Brain microvascular endothelial cell (primary cell): ENCODE data around the gene ARMC12.
"Not testable (repeated sequence)": the region's sequence is repeated elsewhere in the genome, so short reads cannot be mapped to it uniquely, and the experiment has no call there.

Experiments
- DNase-seq: peaks from one replicate; pipeline ENCODE4 v3.0.0-alpha.2; 2020
- H3K27ac ChIP-seq: fragments of 250-450 bp; sonication (Bioruptor Pico); 2 replicates; pipeline ENCODE4 v1.5.1; 2020; ENCODE audit warnings: mild to moderate bottlenecking, moderate library complexity
- H3K27me3 ChIP-seq: fragments of 250-450 bp; sonication (Bioruptor Pico); replicated peaks from 2 replicates; pipeline ENCODE4 v1.5.1; 2020; ENCODE audit warnings: mild to moderate bottlenecking
- H3K36me3 ChIP-seq: fragments of 250-450 bp; sonication (Bioruptor Pico); replicated peaks from 2 replicates; pipeline ENCODE4 v1.5.1; 2020; ENCODE audit warnings: mild to moderate bottlenecking
- H3K4me3 ChIP-seq: 2 replicates; pipeline ENCODE4 v1.5.1; 2011; ENCODE audit warnings: low read depth, mild to moderate bottlenecking, control low read depth, low read length, moderate library complexity
- in situ Hi-C: cut with HindIII; loops from 2 replicates; pipeline ENCODE4 v1.10.0; 2017; ENCODE audit warnings: low sequenced_read_pairs, low pct_ligation_motif_present
- TF ChIP-seq, protein P1 (sequence below): IDR thresholded peaks from 2 replicates; pipeline ENCODE4 v1.5.1; 2011; ENCODE audit warnings: low read depth, mild to moderate bottlenecking, moderate library complexity, low read length, control low read depth, inconsistent platforms; ENCODE audit errors: missing control alignments

ARMC12 gene

DNA sequence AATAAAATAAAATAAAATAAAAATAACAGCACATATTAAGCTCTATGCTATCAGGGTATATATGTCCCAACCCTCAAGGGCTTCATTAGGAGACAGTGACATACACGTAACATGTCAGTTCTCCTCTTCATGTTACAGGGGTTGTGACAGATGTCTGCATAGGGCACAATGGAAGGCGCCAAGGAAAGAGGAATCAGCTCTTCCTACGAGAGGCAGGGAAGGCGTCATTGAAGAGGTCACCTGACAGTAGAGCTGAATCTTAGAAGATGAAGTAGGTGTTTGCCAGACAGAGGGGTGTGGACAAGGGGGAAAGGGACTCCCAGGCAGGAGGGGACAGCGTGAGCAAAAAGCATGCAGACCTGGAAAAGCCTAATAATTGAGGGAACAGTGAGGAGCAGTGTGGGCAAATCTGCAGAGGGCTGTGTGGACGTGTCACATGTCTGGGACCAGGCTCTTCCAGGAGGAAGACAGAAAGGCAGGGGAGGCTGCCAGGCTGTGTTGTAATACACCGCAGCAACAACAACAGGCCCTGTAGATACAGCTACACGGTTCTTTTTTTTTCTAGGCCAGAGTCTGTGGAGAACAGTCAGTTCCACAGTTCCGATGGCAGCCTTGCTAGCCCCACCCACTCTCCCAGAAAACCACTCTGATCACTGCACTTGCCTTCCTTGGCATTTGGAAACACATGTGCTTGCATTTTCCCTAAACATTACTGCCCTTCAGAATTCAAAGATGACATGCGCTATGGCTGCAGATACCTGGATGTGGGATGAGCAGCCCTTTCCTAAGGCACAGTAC is 45.6 kb upstream of the ARMC12 start:
- in situ Hi-C loops = no loop called here
- DNase-seq = peak; percentile 13
- Histone ChIP-seq H3K4me3 (no peak overlapping the region), H3K27me3 (no peaks in the 10 kb centered on the region), H3K27ac (no peak overlapping the region), H3K36me3 (no peaks in the 10 kb centered on the region)
- TF ChIP-seq, protein P1, sequence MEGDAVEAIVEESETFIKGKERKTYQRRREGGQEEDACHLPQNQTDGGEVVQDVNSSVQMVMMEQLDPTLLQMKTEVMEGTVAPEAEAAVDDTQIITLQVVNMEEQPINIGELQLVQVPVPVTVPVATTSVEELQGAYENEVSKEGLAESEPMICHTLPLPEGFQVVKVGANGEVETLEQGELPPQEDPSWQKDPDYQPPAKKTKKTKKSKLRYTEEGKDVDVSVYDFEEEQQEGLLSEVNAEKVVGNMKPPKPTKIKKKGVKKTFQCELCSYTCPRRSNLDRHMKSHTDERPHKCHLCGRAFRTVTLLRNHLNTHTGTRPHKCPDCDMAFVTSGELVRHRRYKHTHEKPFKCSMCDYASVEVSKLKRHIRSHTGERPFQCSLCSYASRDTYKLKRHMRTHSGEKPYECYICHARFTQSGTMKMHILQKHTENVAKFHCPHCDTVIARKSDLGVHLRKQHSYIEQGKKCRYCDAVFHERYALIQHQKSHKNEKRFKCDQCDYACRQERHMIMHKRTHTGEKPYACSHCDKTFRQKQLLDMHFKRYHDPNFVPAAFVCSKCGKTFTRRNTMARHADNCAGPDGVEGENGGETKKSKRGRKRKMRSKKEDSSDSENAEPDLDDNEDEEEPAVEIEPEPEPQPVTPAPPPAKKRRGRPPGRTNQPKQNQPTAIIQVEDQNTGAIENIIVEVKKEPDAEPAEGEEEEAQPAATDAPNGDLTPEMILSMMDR = no peak

DNA sequence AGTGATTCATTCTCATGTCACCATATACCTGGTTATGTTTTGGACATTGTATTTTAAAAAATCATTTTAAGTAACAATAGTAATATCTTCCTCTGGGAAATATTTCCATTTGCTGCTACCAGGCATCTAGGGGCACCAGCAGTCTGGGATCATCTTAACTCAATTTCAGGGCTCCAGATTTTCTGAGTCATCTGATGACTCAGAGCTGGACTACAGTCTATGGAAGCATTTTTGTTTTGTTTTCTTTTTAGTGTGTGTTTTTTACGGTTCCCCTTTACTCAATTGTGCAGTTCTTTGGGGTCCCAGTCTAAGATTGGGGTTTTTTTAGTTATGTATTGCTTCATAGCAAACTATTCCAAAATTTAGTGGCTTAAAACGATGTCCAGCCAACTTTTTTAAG is 42.4 kb upstream of the ARMC12 start:
- peak; percentile 57 for DNase-seq
- no peaks in the 10 kb centered on the region for H3K27me3 ChIP-seq
- in situ Hi-C loops = no loop called here
- TF ChIP-seq, protein P1 = no peak
- no peak overlapping the region for H3K27ac ChIP-seq
- H3K36me3 ChIP-seq = no peaks in the 10 kb centered on the region
- H3K4me3 ChIP-seq = no peak overlapping the region

DNA sequence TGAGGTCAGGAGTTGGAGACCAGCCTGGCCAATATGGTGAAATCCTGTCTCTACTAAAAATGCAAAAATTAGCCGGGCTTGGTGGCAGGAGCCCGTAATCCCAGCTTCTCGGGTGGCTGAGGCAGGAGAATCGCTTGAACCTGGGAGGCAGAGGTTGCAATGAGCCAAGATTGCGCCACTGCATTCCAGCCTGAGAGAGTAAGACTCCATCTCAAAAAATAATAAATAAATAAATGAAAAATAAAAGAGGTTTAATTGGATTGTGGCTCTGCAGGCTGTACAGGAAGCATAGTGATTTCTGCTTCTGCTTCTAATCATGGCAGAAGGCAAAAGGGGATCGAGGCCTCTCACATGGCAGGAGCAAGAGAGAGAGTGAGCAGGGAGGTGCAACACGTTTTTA is 38.4 kb upstream of the ARMC12 start:
- H3K27me3 ChIP-seq, H3K36me3 ChIP-seq, H3K27ac ChIP-seq, H3K4me3 ChIP-seq, DNase-seq, in situ Hi-C loops: not testable (repeated sequence)

DNA sequence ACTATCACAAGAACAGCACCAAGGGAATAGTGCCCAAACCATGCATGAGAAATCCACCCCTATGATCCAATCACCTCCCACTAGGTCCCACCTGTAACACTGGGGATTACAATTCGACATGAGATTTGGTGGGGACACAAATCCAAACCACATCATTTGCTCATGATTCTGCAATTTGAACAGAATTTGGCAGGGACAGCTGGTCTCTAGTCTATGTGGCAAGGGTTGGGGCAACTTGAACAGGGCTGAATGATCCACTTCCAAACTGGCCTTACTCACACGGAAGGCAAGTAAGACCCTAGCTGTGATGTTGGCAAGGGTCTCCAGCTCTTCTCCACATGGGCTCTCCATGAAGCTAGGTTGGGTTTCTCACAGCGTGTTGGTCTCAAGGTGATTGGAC is 38.0 kb upstream of the ARMC12 start:
- Histone ChIP-seq H3K27me3 (no peaks in the 10 kb centered on the region), H3K36me3 (no peaks in the 10 kb centered on the region), H3K4me3 (no peak overlapping the region), H3K27ac (no peak overlapping the region)
- in situ Hi-C loops = no loop called here
- DNase-seq = no peak
- TF ChIP-seq, protein P1 = no peak

DNA sequence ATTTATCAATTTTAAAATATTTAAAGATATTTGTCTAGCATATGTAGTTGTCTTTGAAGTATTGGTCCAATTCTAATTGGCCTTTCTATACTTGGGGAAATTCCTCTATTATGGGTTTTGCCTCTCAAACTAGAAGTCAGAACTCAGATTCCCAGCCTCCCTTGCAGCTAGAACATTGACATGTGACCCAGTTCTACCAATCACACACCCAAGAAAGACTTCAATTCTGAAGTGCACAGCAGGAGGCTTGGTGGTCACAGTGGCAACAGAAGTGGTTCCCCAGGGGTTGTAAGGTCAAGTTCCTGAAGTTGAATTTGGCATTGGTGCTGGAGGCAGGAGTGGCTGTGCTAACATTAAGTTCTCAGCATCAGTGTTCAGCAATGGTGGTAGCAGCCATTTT is 33.3 kb upstream of the ARMC12 start:
- DNase-seq = no peak
- H3K36me3 ChIP-seq = no peaks in the 10 kb centered on the region
- TF ChIP-seq, protein P1 = no peak
- H3K27ac ChIP-seq = no peak overlapping the region
- H3K4me3 ChIP-seq = no peak overlapping the region
- in situ Hi-C loops = no loop called here
- no peaks in the 10 kb centered on the region for H3K27me3 ChIP-seq

DNA sequence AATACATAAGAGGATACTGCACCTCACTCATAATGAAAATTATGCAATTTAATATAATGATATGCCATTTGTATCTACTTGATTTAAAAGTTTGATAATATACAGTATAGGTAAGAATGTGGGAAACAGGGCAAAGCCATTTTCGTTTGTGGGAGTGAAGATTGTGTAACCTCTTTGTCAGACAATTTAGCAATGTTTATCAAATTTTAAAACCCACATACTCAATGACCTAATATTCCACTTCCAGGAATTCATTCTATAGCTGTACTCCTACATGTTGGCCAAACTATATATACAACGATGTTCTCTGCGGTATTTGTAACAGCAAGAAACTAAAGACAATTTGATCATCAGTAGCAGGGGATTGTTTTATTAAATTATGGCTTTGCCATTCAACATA is 30.4 kb upstream of the ARMC12 start:
- in situ Hi-C loops = no loop called here
- no peak for DNase-seq

More for the DNA sequence above, 30.4 kb upstream of the ARMC12 start:
- no peak overlapping the region for H3K4me3 ChIP-seq
- no peaks in the 10 kb centered on the region for H3K27me3 ChIP-seq
- no peak overlapping the region for H3K27ac ChIP-seq
- TF ChIP-seq, protein P1 = no peak
- no peaks in the 10 kb centered on the region for H3K36me3 ChIP-seq
